CD4-positive, alpha-beta T cell treated with Interleukin-4 for 4 hours (primary cell): ENCODE results near the gene PCDHA11.
"Not testable (repeated sequence)": the region's sequence is repeated elsewhere in the genome, so short reads cannot be mapped to it uniquely, and the experiment has no call there.

ENCODE experiments used
- DNase-seq: peaks from one replicate; pipeline ENCODE4 v3.0.0-alpha.2; 2020

The PCDHA11 gene

GRCh38 chr5:140855772-140856674 is 12.7 kb upstream of the PCDHA11 start, which contains the start of gene PCDHA10:
Gene PCDHA10, plus strand, starts transcription at chr5:140855897. Its CDS starts 152 bp downstream, at chr5:140856049.
- no peak for DNase-seq

DNA sequence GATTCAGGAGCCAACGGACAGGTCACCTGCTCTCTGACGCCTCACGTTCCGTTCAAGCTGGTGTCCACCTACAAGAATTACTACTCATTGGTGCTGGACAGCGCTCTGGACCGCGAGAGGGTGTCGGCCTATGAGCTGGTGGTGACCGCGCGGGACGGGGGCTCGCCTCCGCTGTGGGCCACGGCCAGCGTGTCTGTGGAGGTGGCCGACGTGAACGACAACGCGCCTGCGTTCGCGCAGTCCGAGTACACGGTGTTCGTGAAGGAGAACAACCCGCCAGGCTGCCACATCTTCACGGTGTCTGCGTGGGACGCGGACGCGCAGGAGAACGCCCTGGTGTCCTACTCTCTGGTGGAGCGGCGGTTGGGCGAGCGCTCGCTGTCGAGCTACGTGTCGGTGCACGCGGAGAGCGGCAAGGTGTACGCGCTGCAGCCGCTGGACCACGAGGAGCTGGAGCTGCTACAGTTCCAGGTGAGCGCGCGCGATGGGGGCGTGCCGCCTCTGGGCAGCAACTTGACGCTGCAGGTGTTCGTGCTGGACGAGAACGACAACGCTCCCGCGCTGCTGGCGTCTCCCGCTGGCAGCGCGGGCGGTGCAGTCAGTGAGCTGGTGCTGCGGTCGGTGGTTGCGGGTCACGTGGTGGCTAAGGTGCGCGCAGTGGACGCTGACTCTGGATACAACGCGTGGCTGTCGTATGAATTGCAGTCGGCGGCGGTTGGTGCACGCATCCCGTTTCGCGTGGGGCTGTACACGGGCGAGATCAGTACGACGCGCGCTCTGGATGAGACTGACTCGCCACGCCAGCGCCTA is 11.4 kb upstream of the PCDHA11 start:
- DNase-seq: no peak

DNA sequence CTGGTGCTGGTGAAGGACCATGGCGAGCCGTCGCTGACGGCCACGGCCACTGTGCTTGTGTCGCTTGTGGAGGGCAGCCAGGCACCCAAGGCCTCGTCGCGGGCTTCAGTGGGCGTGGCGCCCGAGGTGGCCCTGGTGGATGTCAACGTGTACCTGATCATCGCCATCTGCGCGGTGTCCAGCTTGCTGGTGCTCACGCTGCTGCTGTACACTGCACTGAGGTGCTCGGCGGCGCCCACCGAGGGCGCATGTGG is 10.8 kb upstream of the PCDHA11 start:
- DNase-seq: no peak

DNA sequence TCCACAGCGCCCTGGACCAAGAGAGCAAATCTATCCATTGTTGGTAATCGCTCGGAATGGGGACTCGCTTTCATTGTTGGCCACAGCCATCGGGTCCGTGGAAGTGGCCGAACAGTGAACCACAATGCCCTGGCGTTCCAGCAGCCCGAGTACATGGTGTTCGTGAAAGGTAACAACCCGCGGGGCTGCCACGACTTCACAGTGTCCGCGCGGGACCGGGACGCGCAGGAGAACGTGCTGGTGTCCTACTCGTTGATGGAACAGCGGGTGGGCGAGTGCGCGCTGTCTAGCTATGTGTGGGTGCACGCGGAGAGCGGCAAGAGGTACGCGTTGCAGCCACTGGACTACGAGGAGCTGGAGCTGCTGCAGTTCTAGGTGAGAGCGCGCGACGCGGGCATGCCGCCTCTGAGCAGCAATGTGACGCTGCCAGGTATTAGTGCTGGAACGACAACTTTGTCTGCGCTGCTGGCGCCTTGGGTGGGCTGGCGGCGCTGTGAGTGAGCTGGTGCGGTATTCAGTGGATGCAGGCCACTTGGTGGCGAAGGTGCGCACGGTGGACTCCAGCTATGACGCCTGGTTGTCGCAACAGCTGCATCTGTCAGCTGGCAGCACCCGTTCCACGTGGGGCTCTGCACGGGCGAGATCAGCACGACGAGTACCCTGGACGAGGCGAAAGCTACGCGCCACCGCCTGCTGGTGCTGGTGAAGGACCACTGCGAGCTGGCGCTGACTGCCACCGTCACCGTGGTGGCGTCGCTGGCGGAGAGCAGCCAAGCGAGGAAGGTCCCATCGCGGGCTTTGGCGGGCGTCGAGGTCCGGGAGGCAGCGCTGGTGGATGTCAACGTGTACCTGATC is 6.1 kb upstream of the PCDHA11 start:
- DNase-seq: no peak

DNA sequence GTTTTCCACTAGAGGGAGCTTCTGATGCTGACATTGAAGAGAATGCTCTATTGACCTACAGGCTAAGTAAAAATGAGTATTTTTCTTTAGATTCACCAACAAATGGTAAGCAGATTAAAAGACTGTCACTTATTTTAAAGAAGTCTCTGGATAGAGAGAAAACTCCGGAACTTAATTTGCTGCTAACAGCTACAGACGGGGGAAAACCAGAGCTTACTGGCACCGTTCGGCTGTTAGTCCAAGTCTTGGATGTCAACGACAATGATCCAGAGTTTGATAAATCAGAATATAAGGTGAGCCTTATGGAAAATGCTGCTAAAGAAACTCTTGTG is 764 bp downstream of the PCDHA11 start:
- no peak for DNase-seq

- DNase-seq: no peak
Measured at GRCh38 chr5:140870221-140871201, 1.8 kb downstream of the PCDHA11 start.

DNA sequence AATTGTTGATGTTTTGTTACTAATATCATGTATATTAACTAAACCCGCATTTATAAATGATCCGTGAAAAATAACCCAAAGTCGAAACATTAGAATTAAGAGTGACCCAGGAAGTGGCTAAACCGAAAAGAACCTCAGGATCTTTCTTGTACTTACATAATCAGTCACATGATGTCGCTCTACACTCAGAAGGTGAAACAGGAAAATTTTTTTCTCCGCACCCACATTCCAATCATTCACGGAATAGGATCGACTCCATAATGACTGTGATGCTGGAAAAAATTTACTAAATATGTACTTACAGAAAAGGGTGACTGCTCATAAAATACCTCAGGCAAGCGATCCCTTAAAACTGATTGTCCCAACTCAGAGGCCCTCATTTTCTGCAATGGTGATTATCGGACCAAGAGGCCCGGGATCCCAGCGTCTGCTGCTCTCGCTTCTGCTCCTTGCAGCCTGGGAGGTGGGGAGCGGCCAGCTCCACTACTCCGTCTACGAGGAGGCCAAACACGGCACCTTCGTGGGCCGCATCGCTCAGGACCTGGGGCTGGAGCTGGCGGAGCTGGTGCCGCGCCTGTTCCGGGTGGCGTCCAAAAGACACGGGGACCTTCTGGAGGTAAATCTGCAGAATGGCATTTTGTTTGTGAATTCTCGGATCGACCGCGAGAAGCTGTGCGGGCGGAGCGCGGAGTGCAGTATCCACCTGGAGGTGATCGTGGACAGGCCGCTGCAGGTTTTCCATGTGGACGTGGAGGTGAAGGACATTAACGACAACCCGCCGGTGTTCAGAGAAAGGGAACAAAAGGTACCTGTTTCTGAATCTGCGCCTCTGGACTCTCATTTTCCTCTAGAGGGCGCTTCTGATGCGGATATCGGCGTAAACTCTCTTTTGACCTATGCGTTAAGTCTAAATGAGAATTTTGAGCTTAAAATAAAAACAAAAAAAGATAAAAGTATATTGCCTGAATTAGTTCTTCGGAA is 6.6 kb downstream of the PCDHA11 start, which contains the start of gene PCDHA12:
TSS of gene PCDHA12 (plus strand) at position 224 of the 981 bp plus-strand sequence. CDS start at position 389, 165 bp downstream.
- DNase-seq: no peak

DNA sequence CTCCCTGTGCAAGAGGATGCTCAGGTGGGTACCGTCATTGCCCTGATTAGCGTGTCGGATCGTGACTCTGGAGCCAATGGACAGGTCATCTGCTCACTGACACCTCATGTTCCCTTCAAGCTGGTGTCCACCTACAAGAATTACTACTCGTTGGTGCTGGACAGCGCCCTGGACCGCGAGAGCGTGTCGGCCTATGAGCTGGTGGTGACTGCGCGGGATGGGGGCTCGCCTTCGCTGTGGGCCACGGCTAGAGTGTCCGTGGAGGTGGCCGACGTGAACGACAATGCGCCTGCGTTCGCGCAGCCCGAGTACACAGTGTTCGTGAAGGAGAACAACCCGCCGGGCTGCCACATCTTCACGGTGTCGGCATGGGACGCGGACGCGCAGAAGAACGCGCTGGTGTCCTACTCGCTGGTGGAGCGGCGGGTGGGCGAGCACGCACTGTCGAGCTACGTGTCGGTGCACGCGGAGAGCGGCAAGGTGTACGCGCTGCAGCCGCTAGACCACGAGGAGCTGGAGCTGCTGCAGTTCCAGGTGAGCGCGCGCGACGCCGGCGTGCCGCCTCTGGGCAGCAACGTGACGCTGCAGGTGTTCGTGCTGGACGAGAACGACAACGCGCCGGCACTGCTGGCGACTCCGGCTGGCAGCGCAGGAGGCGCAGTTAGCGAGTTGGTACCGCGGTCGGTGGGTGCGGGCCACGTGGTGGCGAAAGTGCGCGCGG is 7.9 kb downstream of the PCDHA11 start:
- not testable (repeated sequence) for DNase-seq

DNA sequence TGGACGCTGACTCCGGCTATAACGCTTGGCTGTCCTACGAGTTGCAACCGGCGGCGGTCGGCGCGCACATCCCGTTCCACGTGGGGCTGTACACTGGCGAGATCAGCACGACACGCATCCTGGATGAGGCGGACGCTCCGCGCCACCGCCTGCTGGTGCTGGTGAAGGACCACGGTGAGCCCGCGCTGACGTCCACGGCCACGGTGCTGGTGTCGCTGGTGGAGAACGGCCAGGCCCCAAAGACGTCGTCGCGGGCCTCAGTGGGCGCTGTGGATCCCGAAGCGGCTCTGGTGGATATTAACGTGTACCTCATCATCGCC is 8.5 kb downstream of the PCDHA11 start:
- DNase-seq: no peak

- no peak for DNase-seq
Measured at GRCh38 chr5:140881889-140882590, 13.3 kb downstream of the PCDHA11 start, which contains the start of gene PCDHA13. Gene PCDHA13, plus strand, starts transcription at chr5:140882124. Its CDS starts 145 bp downstream, at chr5:140882269.

DNA sequence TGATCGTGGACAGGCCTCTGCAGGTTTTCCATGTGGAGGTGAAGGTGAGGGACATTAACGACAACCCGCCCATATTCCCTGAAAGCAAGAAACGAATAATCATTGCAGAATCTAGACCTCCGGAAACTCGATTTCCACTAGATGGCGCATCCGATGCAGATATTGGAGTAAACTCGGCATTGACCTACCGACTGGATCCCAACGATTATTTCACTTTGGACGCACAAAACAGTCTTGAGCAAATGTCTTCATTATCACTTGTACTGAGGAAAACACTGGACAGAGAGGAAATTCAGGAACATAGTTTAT is 13.8 kb downstream of the PCDHA11 start:
- DNase-seq: no peak

GRCh38 chr5:140883373-140883772 is 14.6 kb downstream of the PCDHA11 start:
- DNase-seq: no peak

- DNase-seq: no peak
Measured at GRCh38 chr5:140883927-140884697, 15.4 kb downstream of the PCDHA11 start.

DNA sequence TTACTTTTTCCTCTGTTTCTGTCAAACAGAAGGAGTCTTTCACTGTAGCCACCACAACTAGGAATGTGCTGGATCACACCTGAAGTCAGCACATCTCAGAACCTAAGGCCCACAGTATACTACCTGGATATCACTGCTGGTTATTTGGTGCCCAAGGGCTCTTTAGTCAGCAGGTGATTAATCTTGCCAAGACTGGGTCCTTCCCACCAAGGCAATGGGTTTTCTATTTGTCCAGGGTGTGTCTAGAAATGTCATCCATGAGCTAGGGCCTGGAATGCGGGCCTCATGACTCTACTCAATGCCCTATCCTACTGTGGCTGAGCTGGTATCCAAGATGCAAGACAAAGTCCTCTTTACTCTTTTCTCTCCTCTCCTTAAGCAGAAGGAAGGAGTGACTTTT is 47.6 kb downstream of the PCDHA11 start:
- DNase-seq: no peak
